B cell (primary cell): Measurements from ENCODE around the gene KCNK13. TPM values are rescaled to one million over a fixed set of nuclear protein-coding genes. Genes with fewer than 3 reads are reported as not detected.
"Not testable (repeated sequence)": the region's sequence is repeated elsewhere in the genome, so short reads cannot be mapped to it uniquely, and the experiment has no call there.

ENCODE experiments used
- ATAC-seq: fragments of 200-7000 bp; cut with Tn5 transposase; one replicate; pipeline ENCODE4 v1.10.0; 2021; ENCODE audit warnings: low read depth, mild to moderate bottlenecking, moderate number of reproducible peaks, moderate library complexity
- CTCF ChIA-PET: fragments of 350-600 bp; sonication (Branson Sonifier 250); formaldehyde crosslinking; loops from one replicate; lab custom pipeline; 2021; ENCODE audit warnings: antibody characterized with exemption, inconsistent platforms; lab: Charles Lee
- POLR2A ChIA-PET: fragments of 350-600 bp; sonication (Branson Sonifier 250); formaldehyde crosslinking; loops from one replicate; lab custom pipeline; 2021; ENCODE audit warnings: antibody characterized with exemption; lab: Charles Lee
- DNase-seq: peaks from one replicate; pipeline ENCODE4 v3.0.0; 2013
- H2AFZ ChIP-seq: 2 replicates; pipeline ENCODE4 v1.6.1; 2012; ENCODE audit warnings: mild to moderate bottlenecking, low read depth, low read length; ENCODE audit not compliant: insufficient read depth, poor library complexity, severe bottlenecking
- H3K27ac ChIP-seq, 2 donors: 1 replicate in 1 of 2; 2 replicates in 1 of 2; pipeline ENCODE4 v1.5.1; 2012 to 2013; ENCODE audit warnings: low read length in 2 of 2, mild to moderate bottlenecking in 2 of 2, moderate library complexity in 1 of 2
- H3K27me3 ChIP-seq, 4 experiments: fragments of 200-600 bp in 1 of 4; sonication (generic) in 1 of 4; replicated peaks in 1 of 4; 1 replicate in 2 of 4; 2 replicates in 2 of 4; pipeline versions ENCODE4 v1.6.1 to v1.7.0; 2013 to 2016; ENCODE audit warnings: low read length in 3 of 4, mild to moderate bottlenecking in 2 of 4, mixed read lengths in 1 of 4, moderate library complexity in 1 of 4; ENCODE audit not compliant: insufficient read depth in 4 of 4, control insufficient read depth in 3 of 4; ENCODE audit errors: control extremely low read depth in 1 of 4
- H3K36me3 ChIP-seq, 2 experiments: replicated peaks in 1 of 2; 1 replicate in 1 of 2; 2 replicates in 1 of 2; pipeline versions ENCODE4 v1.6.1 to v1.7.1; 2013; ENCODE audit warnings: low read length in 1 of 2; ENCODE audit not compliant: insufficient read depth in 2 of 2, control insufficient read depth in 1 of 2; ENCODE audit errors: control extremely low read depth in 1 of 2, extremely low read depth in 1 of 2
- H3K4me1 ChIP-seq, 2 donors: fragments of 200-600 bp in 1 of 2; sonication (generic) in 1 of 2; 1 replicate in 1 of 2; 2 replicates in 1 of 2; pipeline versions ENCODE4 v1.5.1 to v1.6.1; 2013 to 2017; ENCODE audit warnings: low read length in 2 of 2; ENCODE audit not compliant: control insufficient read depth in 2 of 2, insufficient read depth in 2 of 2
- H3K4me2 ChIP-seq: replicated peaks from 2 replicates; pipeline ENCODE3; 2012; ENCODE audit warnings: mild to moderate bottlenecking, low read depth, low read length; ENCODE audit not compliant: poor library complexity, severe bottlenecking
- H3K4me3 ChIP-seq, 5 experiments: fragments of 200-600 bp in 1 of 5; sonication (generic) in 1 of 5; 1 replicate in 3 of 5; 2 replicates in 2 of 5; pipeline versions ENCODE4 v1.5.1 to v1.7.0; 2011 to 2016; ENCODE audit warnings: low read length in 4 of 5, mild to moderate bottlenecking in 4 of 5, low read depth in 2 of 5, control low read depth in 1 of 5, moderate library complexity in 1 of 5; ENCODE audit not compliant: insufficient read depth in 1 of 5; ENCODE audit errors: control extremely low read depth in 1 of 5, extremely low read depth in 1 of 5
- H3K79me2 ChIP-seq: fragments of 200-600 bp; sonication (generic); one replicate; pipeline ENCODE4 v1.6.0; 2016; ENCODE audit warnings: low read length; ENCODE audit not compliant: control insufficient read depth, insufficient read depth
- H3K9ac ChIP-seq: fragments of 200-600 bp; sonication (generic); 2 replicates; pipeline ENCODE4 v1.6.1; 2017; ENCODE audit warnings: mild to moderate bottlenecking, low read length, moderate library complexity
- H3K9me3 ChIP-seq, 3 donors: one replicate each; pipeline versions ENCODE4 v1.6.1 to v1.7.1; 2013; ENCODE audit warnings: low read length in 2 of 3; ENCODE audit not compliant: control insufficient read depth in 2 of 3, insufficient read depth in 1 of 3; ENCODE audit errors: control extremely low read depth in 1 of 3
- H4K20me1 ChIP-seq: 2 replicates; pipeline ENCODE4 v1.6.0; 2012; ENCODE audit warnings: mild to moderate bottlenecking, low read length; ENCODE audit not compliant: insufficient read depth, control insufficient read depth, poor library complexity, severe bottlenecking
- H3K27ac Mint-ChIP-seq: one replicate; pipeline ENCODE4 v1.8.0; 2021; ENCODE audit warnings: mixed read lengths
- H3K27me3 Mint-ChIP-seq: one replicate; pipeline ENCODE4 v1.8.0; 2021; ENCODE audit warnings: mixed read lengths
- H3K4me1 Mint-ChIP-seq: one replicate; pipeline ENCODE4 v1.8.0; 2021; ENCODE audit warnings: mixed read lengths
- H3K4me3 Mint-ChIP-seq: one replicate; pipeline ENCODE4 v1.8.0; 2021; ENCODE audit warnings: mixed read lengths
- H3K9me3 Mint-ChIP-seq: one replicate; pipeline ENCODE4 v1.8.0; 2022; ENCODE audit warnings: mixed read lengths; ENCODE audit not compliant: insufficient read depth
- EZH2 ChIP-seq: IDR thresholded peaks from 2 replicates; pipeline ENCODE4 v1.6.1; 2012; ENCODE audit warnings: borderline replicate concordance, low read depth, mild to moderate bottlenecking, moderate library complexity, low read length; ENCODE audit not compliant: insufficient read depth, poor library complexity, severe bottlenecking
- WGBS: methylation state at CpG from one replicate; pipeline ENCODE4 v1.1.5; 2013; ENCODE audit warnings: missing lambda C conversion rate; ENCODE audit not compliant: insufficient coverage; 5-methylcytosine and 5-hydroxymethylcytosine counted together
- intact Hi-C: fragments of 100-400 bp; cut with micrococcal nuclease; formaldehyde crosslinking; loops from one replicate; pipeline ENCODE4 v1.10.0; 2022
- polyA plus RNA-seq: library from polyadenylated mRNA; depleted of rRNA; stranded (reverse); fragments of >200 nt; gene quantifications from 2 replicates; pipeline ENCODE4 v1.2.3, GENCODE V29; 2012
- total RNA-seq, 2 donors: library from RNA; stranded (reverse); fragments of 120-200 nt in 1 of 2; gene quantifications; 1 replicate in 1 of 2; 2 replicates in 1 of 2; pipeline versions ENCODE4 v1.2.3 to v1.2.4, GENCODE V29; 2013 to 2022
- TF ChIP-seq, protein P1 (sequence below): fragments of 200-600 bp; IDR thresholded peaks from one replicate; pipeline ENCODE4 v1.8.0; 2022; ENCODE audit warnings: antibody characterized with exemption, mild to moderate bottlenecking

Gene KCNK13
- total and polyA plus RNA-seq, 2 donors (not counting 1 experiment from before 2014, with no cell fraction given): 0.03 TPM; not detected in 1

DNA sequence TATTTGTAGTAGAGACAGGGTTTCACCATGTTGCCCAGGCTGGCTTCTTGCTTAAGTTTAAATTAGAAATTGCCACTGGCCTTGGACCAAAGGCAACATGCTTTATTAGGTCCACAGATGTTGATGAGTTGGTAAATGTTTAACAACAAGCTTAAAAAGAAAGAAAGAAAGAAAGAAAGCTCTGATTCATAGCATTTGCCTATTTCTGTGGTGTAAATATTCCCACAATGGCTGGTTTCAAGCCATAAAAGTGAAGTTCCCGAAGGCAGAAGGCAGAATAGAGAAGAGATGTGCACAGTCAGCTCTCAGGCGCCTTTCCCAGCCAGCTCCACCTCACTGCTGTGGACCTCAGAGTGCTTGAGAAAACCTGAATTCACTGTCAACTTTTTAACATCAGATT, 26.4 kb downstream of the KCNK13 start:
- Histone ChIP-seq H3K4me2 (no peak overlapping the region), H3K4me3 (no peak overlapping the region), H3K4me1 (no peaks in the 10 kb centered on the region), H3K36me3 (no peaks in the 10 kb centered on the region), H3K27me3 (peaks cover 0 to 8% (median 0%) of the 10 kb centered on the region in 4 experiments), H3K9ac (no peak overlapping the region), H4K20me1 (no peaks in the 10 kb centered on the region), H2AFZ (no peak overlapping the region), H3K27ac (no peak overlapping the region), H3K79me2 (no peaks in the 10 kb centered on the region), H3K9me3 (no peaks in the 10 kb centered on the region)
- CTCF ChIA-PET: no interaction called here
- TF ChIP-seq, protein P1, sequence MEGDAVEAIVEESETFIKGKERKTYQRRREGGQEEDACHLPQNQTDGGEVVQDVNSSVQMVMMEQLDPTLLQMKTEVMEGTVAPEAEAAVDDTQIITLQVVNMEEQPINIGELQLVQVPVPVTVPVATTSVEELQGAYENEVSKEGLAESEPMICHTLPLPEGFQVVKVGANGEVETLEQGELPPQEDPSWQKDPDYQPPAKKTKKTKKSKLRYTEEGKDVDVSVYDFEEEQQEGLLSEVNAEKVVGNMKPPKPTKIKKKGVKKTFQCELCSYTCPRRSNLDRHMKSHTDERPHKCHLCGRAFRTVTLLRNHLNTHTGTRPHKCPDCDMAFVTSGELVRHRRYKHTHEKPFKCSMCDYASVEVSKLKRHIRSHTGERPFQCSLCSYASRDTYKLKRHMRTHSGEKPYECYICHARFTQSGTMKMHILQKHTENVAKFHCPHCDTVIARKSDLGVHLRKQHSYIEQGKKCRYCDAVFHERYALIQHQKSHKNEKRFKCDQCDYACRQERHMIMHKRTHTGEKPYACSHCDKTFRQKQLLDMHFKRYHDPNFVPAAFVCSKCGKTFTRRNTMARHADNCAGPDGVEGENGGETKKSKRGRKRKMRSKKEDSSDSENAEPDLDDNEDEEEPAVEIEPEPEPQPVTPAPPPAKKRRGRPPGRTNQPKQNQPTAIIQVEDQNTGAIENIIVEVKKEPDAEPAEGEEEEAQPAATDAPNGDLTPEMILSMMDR: no peak
- TF ChIP-seq EZH2: no peak
- no peak for DNase-seq
- Mint-ChIP-seq H3K27me3 (peaks cover 25% of the 10 kb centered on the region), H3K4me3 (no peak overlapping the region), H3K27ac (no peak overlapping the region), H3K9me3 (peaks cover 3% of the 10 kb centered on the region), H3K4me1 (no peaks in the 10 kb centered on the region)
- WGBS: 83% methylated on average over 2 of the region's 2 CpGs
- POLR2A ChIA-PET: no interaction called here
- ATAC-seq: no peak
- intact Hi-C loops: no loop called here

DNA sequence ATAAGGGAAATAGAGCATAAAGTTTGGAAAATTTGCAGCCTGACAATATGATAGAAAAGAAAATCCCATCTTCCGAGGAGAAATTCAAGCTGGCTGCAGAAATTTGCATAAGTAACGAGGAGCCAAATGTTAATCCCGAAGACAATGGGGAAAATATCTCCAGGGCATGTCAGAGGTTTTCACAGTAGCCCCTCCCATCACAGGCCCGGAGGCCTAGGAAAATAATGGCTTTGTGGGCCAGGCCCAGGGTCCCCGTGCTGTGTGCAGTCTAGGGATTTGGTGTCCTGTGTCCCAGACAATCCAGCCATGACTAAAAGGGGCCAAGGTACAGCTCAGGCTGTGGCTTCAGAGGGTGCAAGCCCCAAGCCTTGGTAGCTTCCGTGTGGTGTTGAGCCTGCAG, 27.7 kb downstream of the KCNK13 start:
- H3K4me1 ChIP-seq, H3K79me2 ChIP-seq, intact Hi-C loops, H4K20me1 ChIP-seq, CTCF ChIA-PET, H3K4me1 Mint-ChIP-seq, H3K9ac ChIP-seq, H3K36me3 ChIP-seq, ATAC-seq, H3K9me3 Mint-ChIP-seq, H3K4me3 ChIP-seq, H3K4me2 ChIP-seq, H3K4me3 Mint-ChIP-seq, H3K27ac Mint-ChIP-seq, H3K9me3 ChIP-seq, H2AFZ ChIP-seq, H3K27ac ChIP-seq, DNase-seq, POLR2A ChIA-PET, H3K27me3 ChIP-seq: not testable (repeated sequence)
- peaks cover 25% of the 10 kb centered on the region for H3K27me3 Mint-ChIP-seq
- WGBS: 65% methylated on average over 6 of the region's 6 CpGs
